Measurements from ENCODE around the gene ADSS1. TPM values are rescaled to one million over a fixed set of nuclear protein-coding genes. Genes with fewer than 3 reads are reported as not detected.

The ADSS1 gene
- total and polyA plus RNA-seq, 4 donors = 5.3 to 9.3 (median 7.1) TPM

- WGBS, 2 donors = 85 to 87% methylated on average over 29 of the region's 29 CpGs
- H3K27ac ChIP-seq (ENCODE audit: low read depth in 1 of 2, low read length in 1 of 2) = no peak overlapping the region
- no peaks in the 10 kb centered on the region for H3K9me3 ChIP-seq (ENCODE audit: control insufficient read depth in 4 of 4, insufficient read depth in 3 of 4, low read length in 3 of 4)
- DNase-seq = no peak
- H3K36me3 ChIP-seq (ENCODE audit: control insufficient read depth in 4 of 4, insufficient read depth in 4 of 4, low read length in 4 of 4) = peaks cover 0 to 4% (median 1%) of the 10 kb centered on the region in 4 donors
- ATAC-seq (ENCODE audit: insufficient read depth, low FRiP score) = no peak
- H3K27me3 ChIP-seq (ENCODE audit: control insufficient read depth in 3 of 3, insufficient read depth in 3 of 3, low read length in 2 of 3) = no peaks in the 10 kb centered on the region
- TF ChIP-seq, protein P1, sequence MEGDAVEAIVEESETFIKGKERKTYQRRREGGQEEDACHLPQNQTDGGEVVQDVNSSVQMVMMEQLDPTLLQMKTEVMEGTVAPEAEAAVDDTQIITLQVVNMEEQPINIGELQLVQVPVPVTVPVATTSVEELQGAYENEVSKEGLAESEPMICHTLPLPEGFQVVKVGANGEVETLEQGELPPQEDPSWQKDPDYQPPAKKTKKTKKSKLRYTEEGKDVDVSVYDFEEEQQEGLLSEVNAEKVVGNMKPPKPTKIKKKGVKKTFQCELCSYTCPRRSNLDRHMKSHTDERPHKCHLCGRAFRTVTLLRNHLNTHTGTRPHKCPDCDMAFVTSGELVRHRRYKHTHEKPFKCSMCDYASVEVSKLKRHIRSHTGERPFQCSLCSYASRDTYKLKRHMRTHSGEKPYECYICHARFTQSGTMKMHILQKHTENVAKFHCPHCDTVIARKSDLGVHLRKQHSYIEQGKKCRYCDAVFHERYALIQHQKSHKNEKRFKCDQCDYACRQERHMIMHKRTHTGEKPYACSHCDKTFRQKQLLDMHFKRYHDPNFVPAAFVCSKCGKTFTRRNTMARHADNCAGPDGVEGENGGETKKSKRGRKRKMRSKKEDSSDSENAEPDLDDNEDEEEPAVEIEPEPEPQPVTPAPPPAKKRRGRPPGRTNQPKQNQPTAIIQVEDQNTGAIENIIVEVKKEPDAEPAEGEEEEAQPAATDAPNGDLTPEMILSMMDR (IDR thresholded peaks at IDR 0.05; ENCODE audit: control extremely low read depth, extremely low read depth) = no peak
- no peak overlapping the region for H3K9ac ChIP-seq (ENCODE audit: insufficient read depth in 1 of 2, low read length in 2 of 2)
- no peak overlapping the region for H3K4me3 ChIP-seq
- peaks cover 0 to 15% (median 8%) of the 10 kb centered on the region in 5 donors for H3K4me1 ChIP-seq (ENCODE audit: control insufficient read depth in 5 of 5, insufficient read depth in 5 of 5, low read length in 5 of 5)
These were observed 15.8 kb downstream of the ADSS1 start for GRCh38 chr14:104739546-104740516.

DNA sequence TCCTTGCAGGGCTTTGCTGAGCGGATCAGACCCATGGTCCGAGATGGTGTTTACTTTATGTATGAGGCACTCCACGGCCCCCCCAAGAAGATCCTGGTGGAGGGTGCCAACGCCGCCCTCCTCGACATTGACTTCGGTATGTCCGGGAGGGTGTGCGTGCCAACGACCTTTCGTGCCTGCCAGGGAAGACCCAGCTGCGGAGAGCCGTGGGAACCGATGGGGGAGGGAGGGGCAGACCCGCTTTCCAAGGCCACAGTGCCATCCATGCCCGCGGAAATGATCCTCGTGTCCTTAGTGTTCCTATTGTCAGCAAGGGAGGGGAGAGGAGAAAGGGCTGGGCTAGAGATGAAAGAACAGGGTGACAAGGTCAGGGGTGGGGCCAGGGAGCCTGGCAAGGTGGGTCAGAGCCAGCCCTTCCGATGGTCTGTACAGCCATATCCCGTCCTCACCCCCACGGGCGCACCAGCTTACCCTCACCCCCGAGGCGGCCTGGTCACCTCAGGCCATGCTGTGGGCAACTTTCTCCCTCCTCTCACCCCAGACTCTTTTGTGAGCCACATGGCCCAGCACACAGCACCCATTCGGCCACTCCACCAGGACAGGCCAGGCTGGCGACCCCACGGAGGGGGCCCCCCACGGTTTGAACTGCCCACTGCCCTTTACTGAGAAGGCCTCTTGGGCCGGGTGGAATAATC lies 17.2 kb downstream of the ADSS1 start:
- ATAC-seq (ENCODE audit: insufficient read depth, low FRiP score) (no peak), DNase-seq (no peak)
- Histone ChIP-seq H3K9me3 (ENCODE audit: control insufficient read depth in 4 of 4, insufficient read depth in 3 of 4, low read length in 3 of 4) (no peaks in the 10 kb centered on the region), H3K4me3 (no peak overlapping the region), H3K9ac (ENCODE audit: insufficient read depth in 1 of 2, low read length in 2 of 2) (no peak overlapping the region), H3K4me1 (ENCODE audit: control insufficient read depth in 5 of 5, insufficient read depth in 5 of 5, low read length in 5 of 5) (peaks cover 0 to 15% (median 7%) of the 10 kb centered on the region in 5 donors), H3K36me3 (ENCODE audit: control insufficient read depth in 4 of 4, insufficient read depth in 4 of 4, low read length in 4 of 4) (peaks cover 0 to 4% (median 2%) of the 10 kb centered on the region in 4 donors), H3K27me3 (ENCODE audit: control insufficient read depth in 3 of 3, insufficient read depth in 3 of 3, low read length in 2 of 3) (no peaks in the 10 kb centered on the region), H3K27ac (ENCODE audit: low read depth in 1 of 2, low read length in 1 of 2) (no peak overlapping the region)
- 91 to 92% methylated on average over 29 of the region's 29 CpGs for WGBS, 2 donors
- TF ChIP-seq, protein P1 (IDR thresholded peaks at IDR 0.05; ENCODE audit: control extremely low read depth, extremely low read depth) = no peak

- no peak for DNase-seq
- H3K9ac ChIP-seq (ENCODE audit: insufficient read depth in 1 of 2, low read length in 2 of 2) = no peak overlapping the region
- no peaks in the 10 kb centered on the region for H3K27me3 ChIP-seq (ENCODE audit: control insufficient read depth in 3 of 3, insufficient read depth in 3 of 3, low read length in 2 of 3)
- ATAC-seq (ENCODE audit: insufficient read depth, low FRiP score) = no peak
- H3K36me3 ChIP-seq (ENCODE audit: control insufficient read depth in 4 of 4, insufficient read depth in 4 of 4, low read length in 4 of 4) = peaks cover 0 to 4% (median 2%) of the 10 kb centered on the region in 4 donors
- 90% methylated on average over 23 of the region's 23 CpGs for WGBS, 2 donors
- TF ChIP-seq, protein P1 (IDR thresholded peaks at IDR 0.05; ENCODE audit: control extremely low read depth, extremely low read depth) = no peak
- H3K4me3 ChIP-seq = no peak overlapping the region
- peaks cover 0 to 17% (median 13%) of the 10 kb centered on the region in 5 donors for H3K4me1 ChIP-seq (ENCODE audit: control insufficient read depth in 5 of 5, insufficient read depth in 5 of 5, low read length in 5 of 5)
- H3K9me3 ChIP-seq (ENCODE audit: control insufficient read depth in 4 of 4, insufficient read depth in 3 of 4, low read length in 3 of 4) = no peaks in the 10 kb centered on the region
- H3K27ac ChIP-seq (ENCODE audit: low read depth in 1 of 2, low read length in 1 of 2) = no peak overlapping the region
These were observed 17.8 kb downstream of the ADSS1 start for GRCh38 chr14:104741803-104742251.

All from lung (tissue), 12 donors.